ENCODE results near the gene C9orf152.

The C9orf152 gene

GRCh38 chr9:110173322-110173642 lies 34.7 kb downstream of the C9orf152 start:
- Histone ChIP-seq H3K56ac (ENCODE audit: low read length) (no peak overlapping the region), H3K79me1 (ENCODE audit: low read length) (no peaks in the 10 kb centered on the region), H3K4me1 (ENCODE audit: control insufficient read depth, low read depth, low read length) (no peaks in the 10 kb centered on the region), H3K4me3 (ENCODE audit: low read length) (no peak overlapping the region), H3K4ac (ENCODE audit: low read depth, low read length) (no peak overlapping the region), H2AK5ac (ENCODE audit: low read length) (no peak overlapping the region), H4K5ac (ENCODE audit: low read length) (no peak overlapping the region), H3K27me3 (ENCODE audit: insufficient read depth, low read length, poor library complexity) (no peaks in the 10 kb centered on the region), H3K79me2 (ENCODE audit: control insufficient read depth, insufficient read depth, low read length) (no peaks in the 10 kb centered on the region), H4K8ac (ENCODE audit: low read depth, low read length) (no peak overlapping the region), H3K23ac (ENCODE audit: low read length) (no peak overlapping the region), H2BK15ac (replicated peaks; ENCODE audit: low read depth) (no peak overlapping the region), H3K4me2 (ENCODE audit: low read length) (no peak overlapping the region), H2BK120ac (ENCODE audit: low read depth, low read length) (no peak overlapping the region), H3K18ac (ENCODE audit: low read length) (no peak overlapping the region), H3K36me3 (ENCODE audit: control insufficient read depth, insufficient read depth, low read length) (no peaks in the 10 kb centered on the region), H3K27ac (ENCODE audit: low read depth, low read length) (no peak overlapping the region), H3K9ac (ENCODE audit: low read length) (no peak overlapping the region), H2BK5ac (ENCODE audit: low read length) (no peak overlapping the region)
- no peak for DNase-seq
- no CpG with 5 or more reads among the region's 7 CpGs for WGBS (ENCODE audit: extremely low coverage, insufficient coverage, low lambda C conversion rate)

- H3K79me1 ChIP-seq (ENCODE audit: low read length) = no peaks in the 10 kb centered on the region
- no peaks in the 10 kb centered on the region for H3K36me3 ChIP-seq (ENCODE audit: control insufficient read depth, insufficient read depth, low read length)
- H4K5ac ChIP-seq (ENCODE audit: low read length) = no peak overlapping the region
- H2BK120ac ChIP-seq (ENCODE audit: low read depth, low read length) = no peak overlapping the region
- H3K9ac ChIP-seq (ENCODE audit: low read length) = no peak overlapping the region
- no peak overlapping the region for H3K23ac ChIP-seq (ENCODE audit: low read length)
- WGBS (ENCODE audit: extremely low coverage, insufficient coverage, low lambda C conversion rate) = no CpG with 5 or more reads among the region's 9 CpGs
- H3K27me3 ChIP-seq (ENCODE audit: insufficient read depth, low read length, poor library complexity) = no peaks in the 10 kb centered on the region
- H4K8ac ChIP-seq (ENCODE audit: low read depth, low read length) = no peak overlapping the region
- H3K27ac ChIP-seq (ENCODE audit: low read depth, low read length) = no peak overlapping the region
- no peak overlapping the region for H3K56ac ChIP-seq (ENCODE audit: low read length)
- no peak overlapping the region for H3K4me3 ChIP-seq (ENCODE audit: low read length)
- H3K4me1 ChIP-seq (ENCODE audit: control insufficient read depth, low read depth, low read length) = no peaks in the 10 kb centered on the region
- H2AK5ac ChIP-seq (ENCODE audit: low read length) = no peak overlapping the region
- no peak overlapping the region for H2BK5ac ChIP-seq (ENCODE audit: low read length)
- no peaks in the 10 kb centered on the region for H3K79me2 ChIP-seq (ENCODE audit: control insufficient read depth, insufficient read depth, low read length)
- no peak overlapping the region for H2BK15ac ChIP-seq (replicated peaks; ENCODE audit: low read depth)
- DNase-seq = no peak
- no peak overlapping the region for H3K4me2 ChIP-seq (ENCODE audit: low read length)
- no peak overlapping the region for H3K4ac ChIP-seq (ENCODE audit: low read depth, low read length)
- no peak overlapping the region for H3K18ac ChIP-seq (ENCODE audit: low read length)
Measured at GRCh38 chr9:110170357-110171257, 37.4 kb downstream of the C9orf152 start.

GRCh38 chr9:110168486-110168885 lies 39.5 kb downstream of the C9orf152 start:
- Histone ChIP-seq H3K27me3 (ENCODE audit: insufficient read depth, low read length, poor library complexity) (no peaks in the 10 kb centered on the region), H2AK5ac (ENCODE audit: low read length) (no peak overlapping the region), H4K8ac (ENCODE audit: low read depth, low read length) (no peak overlapping the region), H3K4me1 (ENCODE audit: control insufficient read depth, low read depth, low read length) (no peaks in the 10 kb centered on the region), H2BK5ac (ENCODE audit: low read length) (no peak overlapping the region), H4K5ac (ENCODE audit: low read length) (no peak overlapping the region), H3K4me3 (ENCODE audit: low read length) (no peak overlapping the region), H3K4me2 (ENCODE audit: low read length) (no peak overlapping the region), H3K27ac (ENCODE audit: low read depth, low read length) (no peak overlapping the region), H3K79me1 (ENCODE audit: low read length) (no peaks in the 10 kb centered on the region), H2BK15ac (replicated peaks; ENCODE audit: low read depth) (no peak overlapping the region), H3K36me3 (ENCODE audit: control insufficient read depth, insufficient read depth, low read length) (no peaks in the 10 kb centered on the region), H2BK120ac (ENCODE audit: low read depth, low read length) (no peak overlapping the region), H3K9ac (ENCODE audit: low read length) (no peak overlapping the region), H3K18ac (ENCODE audit: low read length) (no peak overlapping the region), H3K23ac (ENCODE audit: low read length) (no peak overlapping the region), H3K4ac (ENCODE audit: low read depth, low read length) (no peak overlapping the region), H3K56ac (ENCODE audit: low read length) (no peak overlapping the region), H3K79me2 (ENCODE audit: control insufficient read depth, insufficient read depth, low read length) (no peaks in the 10 kb centered on the region)
- DNase-seq = no peak
- no CpG with 5 or more reads among the region's 5 CpGs for WGBS (ENCODE audit: extremely low coverage, insufficient coverage, low lambda C conversion rate)

GRCh38 chr9:110161940-110162339 lies 46.0 kb downstream of the C9orf152 start:
- Histone ChIP-seq H3K27me3 (ENCODE audit: insufficient read depth, low read length, poor library complexity) (no peaks in the 10 kb centered on the region), H2BK5ac (ENCODE audit: low read length) (no peak overlapping the region), H3K79me1 (ENCODE audit: low read length) (no peaks in the 10 kb centered on the region), H3K27ac (ENCODE audit: low read depth, low read length) (no peak overlapping the region), H3K4me2 (ENCODE audit: low read length) (no peak overlapping the region), H3K36me3 (ENCODE audit: control insufficient read depth, insufficient read depth, low read length) (no peaks in the 10 kb centered on the region), H3K9ac (ENCODE audit: low read length) (no peak overlapping the region), H3K23ac (ENCODE audit: low read length) (no peak overlapping the region), H2BK120ac (ENCODE audit: low read depth, low read length) (no peak overlapping the region), H4K5ac (ENCODE audit: low read length) (no peak overlapping the region), H2BK15ac (replicated peaks; ENCODE audit: low read depth) (no peak overlapping the region), H3K18ac (ENCODE audit: low read length) (no peak overlapping the region), H3K4me1 (ENCODE audit: control insufficient read depth, low read depth, low read length) (no peaks in the 10 kb centered on the region), H3K79me2 (ENCODE audit: control insufficient read depth, insufficient read depth, low read length) (no peaks in the 10 kb centered on the region), H3K4ac (ENCODE audit: low read depth, low read length) (no peak overlapping the region), H3K4me3 (ENCODE audit: low read length) (no peak overlapping the region), H3K56ac (ENCODE audit: low read length) (no peak overlapping the region), H2AK5ac (ENCODE audit: low read length) (no peak overlapping the region), H4K8ac (ENCODE audit: low read depth, low read length) (no peak overlapping the region)
- no peak for DNase-seq
- WGBS (ENCODE audit: extremely low coverage, insufficient coverage, low lambda C conversion rate) = no CpG with 5 or more reads among the region's 4 CpGs

GRCh38 chr9:110160685-110161084 lies 47.3 kb downstream of the C9orf152 start:
- no peak overlapping the region for H4K8ac ChIP-seq (ENCODE audit: low read depth, low read length)
- H3K27me3 ChIP-seq (ENCODE audit: insufficient read depth, low read length, poor library complexity) = no peaks in the 10 kb centered on the region
- H3K4me3 ChIP-seq (ENCODE audit: low read length) = no peak overlapping the region
- no peak overlapping the region for H3K18ac ChIP-seq (ENCODE audit: low read length)
- no peak overlapping the region for H3K56ac ChIP-seq (ENCODE audit: low read length)
- H3K27ac ChIP-seq (ENCODE audit: low read depth, low read length) = no peak overlapping the region
- no peak overlapping the region for H3K4me2 ChIP-seq (ENCODE audit: low read length)
- H3K9ac ChIP-seq (ENCODE audit: low read length) = no peak overlapping the region
- no peak for DNase-seq
- H3K4ac ChIP-seq (ENCODE audit: low read depth, low read length) = no peak overlapping the region
- no peak overlapping the region for H3K23ac ChIP-seq (ENCODE audit: low read length)
- H2BK120ac ChIP-seq (ENCODE audit: low read depth, low read length) = no peak overlapping the region
- no peak overlapping the region for H2BK15ac ChIP-seq (replicated peaks; ENCODE audit: low read depth)
- H3K4me1 ChIP-seq (ENCODE audit: control insufficient read depth, low read depth, low read length) = no peaks in the 10 kb centered on the region
- no peaks in the 10 kb centered on the region for H3K79me2 ChIP-seq (ENCODE audit: control insufficient read depth, insufficient read depth, low read length)
- H2BK5ac ChIP-seq (ENCODE audit: low read length) = no peak overlapping the region
- no peak overlapping the region for H4K5ac ChIP-seq (ENCODE audit: low read length)
- WGBS (ENCODE audit: extremely low coverage, insufficient coverage, low lambda C conversion rate) = no CpG with 5 or more reads among the region's 7 CpGs
- H2AK5ac ChIP-seq (ENCODE audit: low read length) = no peak overlapping the region
- H3K79me1 ChIP-seq (ENCODE audit: low read length) = no peaks in the 10 kb centered on the region
- H3K36me3 ChIP-seq (ENCODE audit: control insufficient read depth, insufficient read depth, low read length) = no peaks in the 10 kb centered on the region

GRCh38 chr9:110160123-110160522 lies 47.8 kb downstream of the C9orf152 start:
- H3K4ac ChIP-seq (ENCODE audit: low read depth, low read length) = no peak overlapping the region
- H3K4me3 ChIP-seq (ENCODE audit: low read length) = no peak overlapping the region
- H2BK15ac ChIP-seq (replicated peaks; ENCODE audit: low read depth) = no peak overlapping the region
- no peak overlapping the region for H2BK120ac ChIP-seq (ENCODE audit: low read depth, low read length)
- no peak overlapping the region for H3K27ac ChIP-seq (ENCODE audit: low read depth, low read length)
- no peak overlapping the region for H3K9ac ChIP-seq (ENCODE audit: low read length)
- H2BK5ac ChIP-seq (ENCODE audit: low read length) = no peak overlapping the region
- no peak for DNase-seq
- H4K5ac ChIP-seq (ENCODE audit: low read length) = no peak overlapping the region
- no peak overlapping the region for H4K8ac ChIP-seq (ENCODE audit: low read depth, low read length)
- H3K79me2 ChIP-seq (ENCODE audit: control insufficient read depth, insufficient read depth, low read length) = no peaks in the 10 kb centered on the region
- no CpG with 5 or more reads among the region's 1 CpG for WGBS (ENCODE audit: extremely low coverage, insufficient coverage, low lambda C conversion rate)
- H3K79me1 ChIP-seq (ENCODE audit: low read length) = no peaks in the 10 kb centered on the region
- no peaks in the 10 kb centered on the region for H3K27me3 ChIP-seq (ENCODE audit: insufficient read depth, low read length, poor library complexity)
- no peaks in the 10 kb centered on the region for H3K36me3 ChIP-seq (ENCODE audit: control insufficient read depth, insufficient read depth, low read length)
- H2AK5ac ChIP-seq (ENCODE audit: low read length) = no peak overlapping the region
- H3K56ac ChIP-seq (ENCODE audit: low read length) = no peak overlapping the region
- H3K4me2 ChIP-seq (ENCODE audit: low read length) = no peak overlapping the region
- H3K4me1 ChIP-seq (ENCODE audit: control insufficient read depth, low read depth, low read length) = no peaks in the 10 kb centered on the region
- H3K23ac ChIP-seq (ENCODE audit: low read length) = no peak overlapping the region
- H3K18ac ChIP-seq (ENCODE audit: low read length) = no peak overlapping the region

All from mesendoderm (in vitro differentiated cells).